ENCODE results near the gene FLOT2.
"Not testable (repeated sequence)": the region's sequence is repeated elsewhere in the genome, so short reads cannot be mapped to it uniquely, and the experiment has no call there.

FLOT2 gene

GRCh38 chr17:28841901-28842281, 55.6 kb downstream of the FLOT2 start:
- no peak for DNase-seq

- no peak for DNase-seq
These were observed 58.3 kb downstream of the FLOT2 start for GRCh38 chr17:28839221-28839620.

- not testable (repeated sequence) for DNase-seq
These were observed 61.0 kb downstream of the FLOT2 start for GRCh38 chr17:28836541-28836940.

GRCh38 chr17:28834420-28834819, 63.1 kb downstream of the FLOT2 start:
- DNase-seq, result no peak

Data from CD4-positive, alpha-beta T cell treated with Interleukin-12 subunit alpha and Interleukin-12 subunit beta, for 1 hour (primary cell).